Mesangial cell (primary cell): ENCODE measurements around the gene ARFGAP1. TPM values are rescaled to one million over a fixed set of nuclear protein-coding genes. Genes with fewer than 3 reads are reported as not detected.

Experiments used
- total RNA-seq: library from RNA; depleted of rRNA; stranded (reverse); fragments of >200 nt; gene quantifications from 2 replicates; pipeline ENCODE4 v1.2.3, GENCODE V29; 2015

The ARFGAP1 gene
- 106 and 107 TPM in 2 replicates for total RNA-seq

DNA sequence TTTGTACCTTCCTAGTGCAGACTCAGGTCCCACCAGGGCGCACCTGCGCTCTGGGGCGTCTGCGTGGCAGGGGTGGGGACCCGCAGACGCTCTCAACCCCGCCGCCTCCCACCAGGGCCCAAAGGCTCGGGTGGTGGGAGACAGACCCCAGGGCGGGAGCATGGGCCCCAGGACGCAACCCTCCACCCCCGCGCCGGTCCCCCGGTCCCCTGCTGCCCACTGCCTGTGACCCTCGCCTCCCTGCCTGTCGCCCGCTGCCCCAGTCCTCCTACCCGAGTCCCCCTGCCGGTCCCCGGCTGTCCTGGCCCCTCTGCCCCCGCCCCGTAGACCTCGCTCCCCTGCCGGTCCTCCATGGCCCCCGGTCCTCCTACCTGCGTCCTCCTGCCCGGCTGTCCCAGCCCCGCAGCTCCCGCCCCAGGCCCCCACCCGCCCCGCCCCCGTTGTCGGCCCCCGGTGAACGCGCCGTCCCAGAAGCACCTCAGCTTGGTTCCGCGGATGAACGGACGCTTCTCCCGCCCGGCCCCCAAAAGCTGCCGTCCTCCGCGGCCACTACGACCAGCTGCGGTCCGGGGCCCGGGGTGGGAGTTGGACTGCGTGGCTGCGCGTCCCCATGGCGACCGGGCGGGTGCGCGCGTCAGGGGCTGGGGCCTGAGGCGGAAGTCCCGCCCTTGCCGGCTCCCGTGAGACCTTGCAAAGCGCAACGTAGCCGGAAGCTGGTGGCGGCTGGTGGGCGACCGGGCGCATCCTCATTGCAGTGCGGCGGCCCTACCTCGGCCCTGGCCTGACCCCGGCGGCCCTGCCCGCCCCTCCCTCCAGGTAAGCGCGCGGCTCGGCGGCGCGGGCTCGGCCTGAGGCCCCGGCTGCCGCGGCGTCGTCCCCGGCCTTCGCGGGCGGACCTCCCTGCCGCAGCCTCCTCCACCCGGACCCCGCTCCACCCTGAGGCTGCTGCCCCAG lies at the start of gene ARFGAP1:
Gene ARFGAP1 (plus strand): TSS at position 709 of the 954 bp plus-strand sequence. CDS start 2,768 bp downstream, outside the sequence.

DNA sequence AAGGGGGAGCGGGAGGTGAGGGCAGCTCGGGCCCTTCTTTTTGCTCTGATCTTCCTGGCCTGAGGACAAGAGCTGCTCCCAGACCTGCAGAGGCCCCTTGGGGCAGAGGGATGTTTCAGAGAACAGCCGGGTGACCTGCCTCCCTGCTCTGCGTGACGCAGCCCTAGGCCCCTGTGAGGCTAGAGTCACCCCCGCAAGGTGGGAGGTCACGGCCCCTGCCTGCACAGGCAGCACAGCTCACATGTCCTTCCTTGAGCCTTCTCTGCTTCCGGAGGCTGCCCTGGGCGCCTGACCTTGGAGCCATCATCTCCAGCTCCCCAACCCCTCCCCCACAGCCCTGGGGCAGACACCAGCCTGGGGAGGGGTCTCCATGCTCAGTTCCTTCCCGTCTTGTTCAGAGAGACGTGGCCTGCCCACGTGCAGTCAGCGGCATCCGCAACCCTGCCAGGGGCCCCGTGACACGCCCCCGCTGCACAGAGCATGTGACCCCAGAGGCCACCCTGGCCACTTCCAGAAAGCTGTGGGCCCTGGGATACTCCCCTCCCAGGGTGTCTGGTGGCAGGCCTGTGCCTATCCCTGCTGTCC lies 37.1 kb upstream of the ARFGAP1 start, which contains the start of gene BIRC7:
Gene BIRC7 (plus strand): TSS at position 507 of the 585 bp plus-strand sequence. CDS start 192 bp downstream, outside the sequence.

DNA sequence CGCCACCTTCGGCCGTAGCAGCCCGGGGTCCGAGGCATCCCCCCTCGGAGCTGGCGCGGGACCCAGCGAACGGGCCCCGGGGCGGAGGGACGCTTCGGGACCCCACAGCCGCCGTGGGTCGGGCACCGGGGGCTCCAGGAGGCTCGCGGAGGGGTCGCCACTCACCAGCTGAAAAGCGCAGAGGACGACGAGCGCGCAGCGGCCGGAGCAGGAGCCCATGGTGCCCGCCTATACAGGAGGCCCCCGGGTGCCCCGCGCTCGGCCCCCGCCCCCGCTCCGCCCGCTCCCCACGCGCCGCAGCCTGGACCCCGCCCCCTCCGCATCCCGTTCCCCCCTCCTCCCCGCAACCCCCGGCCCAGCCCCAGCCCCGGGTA lies 18.4 kb upstream of the ARFGAP1 start, which contains the start of gene NKAIN4:
Gene NKAIN4 (minus strand): TSS at position 232 of the 374 bp plus-strand sequence. CDS start 13 bp downstream, at position 219.

DNA sequence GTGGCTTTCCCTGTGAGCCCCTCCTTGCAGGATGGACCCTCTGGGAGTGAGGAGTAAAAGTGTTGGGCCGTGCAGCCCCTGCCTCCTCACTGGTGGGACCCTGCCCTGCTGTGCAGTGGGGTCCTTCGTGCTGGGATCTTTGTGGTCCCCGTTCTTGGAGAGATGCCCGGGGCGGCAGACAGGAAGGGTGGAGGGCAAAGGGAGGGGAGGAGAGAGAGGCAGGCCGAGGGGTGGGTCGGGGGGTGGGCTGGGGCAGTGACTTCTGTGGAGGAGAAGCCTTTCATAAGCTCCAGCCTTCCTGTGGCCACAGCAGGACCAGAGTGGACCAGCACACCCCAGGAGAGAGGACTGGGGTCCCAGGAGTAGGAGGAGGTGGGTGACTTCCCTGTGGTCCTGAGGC lies 20.3 kb downstream of the ARFGAP1 start, which contains the start of gene COL20A1:
Gene COL20A1 (plus strand): TSS at position 283 of the 400 bp plus-strand sequence. CDS start 1,922 bp downstream, outside the sequence.

Other genes with a start within 250 kb of the ARFGAP1 start
- gene YTHDF1, start 56.7 kb upstream of the ARFGAP1 start, total RNA-seq = 27.2 and 37.1 TPM in 2 replicates
- 2.3 and 3.8 TPM in 2 replicates for gene BIRC7, start 36.9 kb upstream of the ARFGAP1 start, total RNA-seq
- 20.0 and 213 TPM in 2 replicates for gene NKAIN4, start 18.4 kb upstream of the ARFGAP1 start, total RNA-seq
- 0.16 TPM in 1 of 2 replicates, not detected in the other for gene COL20A1, start 20.4 kb downstream of the ARFGAP1 start, total RNA-seq
- gene CHRNA4, start 88.5 kb downstream of the ARFGAP1 start, total RNA-seq = not detected in 2 replicates
- not detected in 2 replicates for gene KCNQ2, start 199.8 kb downstream of the ARFGAP1 start, total RNA-seq
- 3.4 and 12.5 TPM in 2 replicates for gene EEF1A2, start 226.3 kb downstream of the ARFGAP1 start, total RNA-seq
- gene PPDPF, start 248.0 kb downstream of the ARFGAP1 start, total RNA-seq = 303 and 325 TPM in 2 replicates